ENCODE measurements around the gene C2orf42. TPM values are rescaled to one million over a fixed set of nuclear protein-coding genes. Genes with fewer than 3 reads are reported as not detected.
"Not testable (repeated sequence)": the region's sequence is repeated elsewhere in the genome, so short reads cannot be mapped to it uniquely, and the experiment has no call there.

Gene C2orf42
- total RNA-seq, 4 donors from 2014 or later: 14.4 to 18.6 (median 16.1) TPM

- WGBS, 2 donors: 75 to 85% methylated on average over 10 of the region's 10 CpGs
- peaks cover 0 to 58% (median 30%) of the 10 kb centered on the region in 4 donors for H3K4me1 ChIP-seq
- H3K4me3 ChIP-seq: no peak overlapping the region
- no peaks in the 10 kb centered on the region for H3K36me3 ChIP-seq
- no peaks in the 10 kb centered on the region for H3K27me3 ChIP-seq
- peak overlapping the region; percentile 80 to 97 (median 85) for H3K27ac ChIP-seq
- H3K9me3 ChIP-seq: no peaks in the 10 kb centered on the region
- no peak for TF ChIP-seq CTCF (IDR thresholded peaks at IDR 0.05)
- no peak for TF ChIP-seq POLR2A (IDR thresholded peaks at IDR 0.05)
- no peak for TF ChIP-seq EP300 (IDR thresholded peaks at IDR 0.05)
- no peak for DNase-seq (ENCODE audit: low spot score in 2 of 2)
These were observed 57.1 kb downstream of the C2orf42 start for GRCh38 chr2:70133491-70134322.

GRCh38 chr2:70133127-70133452 lies 57.7 kb downstream of the C2orf42 start:
- no peak for TF ChIP-seq CTCF (IDR thresholded peaks at IDR 0.05)
- no peak for TF ChIP-seq POLR2A (IDR thresholded peaks at IDR 0.05)
- no peak for TF ChIP-seq EP300 (IDR thresholded peaks at IDR 0.05)
- Histone ChIP-seq H3K36me3 (no peaks in the 10 kb centered on the region), H3K27me3 (no peaks in the 10 kb centered on the region), H3K27ac (peak overlapping the region; percentile 80 to 97 (median 85)), H3K9me3 (no peaks in the 10 kb centered on the region), H3K4me1 (peaks cover 0 to 60% (median 31%) of the 10 kb centered on the region in 4 donors), H3K4me3 (peak overlapping the region in 3 of 4 donors; percentile 29 to 45 (median 37))
- WGBS, 2 donors: 59 to 67% methylated on average over 1 of the region's 1 CpG
- DNase-seq (ENCODE audit: low spot score in 2 of 2): no peak

- H3K9me3 ChIP-seq: no peaks in the 10 kb centered on the region
- 2 to 6% methylated on average over 8 of the region's 8 CpGs for WGBS, 2 donors
- no peaks in the 10 kb centered on the region for H3K27me3 ChIP-seq
- DNase-seq (ENCODE audit: low spot score in 2 of 2): peak in 1 of 2 donors; percentile 74
- H3K27ac ChIP-seq: peak overlapping the region; percentile 80 to 97 (median 85)
- TF ChIP-seq POLR2A (IDR thresholded peaks at IDR 0.05): peak in 1 of 2 donors; percentile 37
- peak in 1 of 2 donors; percentile 80 for TF ChIP-seq EP300 (IDR thresholded peaks at IDR 0.05)
- TF ChIP-seq CTCF (IDR thresholded peaks at IDR 0.05): no peak
- H3K4me3 ChIP-seq: peak overlapping the region; percentile 18 to 45 (median 33)
- H3K4me1 ChIP-seq: peaks cover 0 to 66% (median 35%) of the 10 kb centered on the region in 4 donors
- no peaks in the 10 kb centered on the region for H3K36me3 ChIP-seq
These were observed 58.3 kb downstream of the C2orf42 start for GRCh38 chr2:70132244-70133126.

GRCh38 chr2:70131344-70132143 lies 59.3 kb downstream of the C2orf42 start:
- 74 to 82% methylated on average over 17 of the region's 17 CpGs for WGBS, 2 donors
- peak overlapping the region; percentile 80 to 97 (median 85) for H3K27ac ChIP-seq
- H3K36me3 ChIP-seq; H3K9me3 ChIP-seq; H3K27me3 ChIP-seq; DNase-seq (ENCODE audit: low spot score in 2 of 2): not testable (repeated sequence)
- peaks cover 0 to 68% (median 40%) of the 10 kb centered on the region in 4 donors for H3K4me1 ChIP-seq
- H3K4me3 ChIP-seq: peak overlapping the region in 3 of 4 donors; percentile 18 to 45 (median 37)

- TF ChIP-seq CTCF (IDR thresholded peaks at IDR 0.05) (no peak), POLR2A (IDR thresholded peaks at IDR 0.05) (no peak), EP300 (IDR thresholded peaks at IDR 0.05) (no peak)
- Histone ChIP-seq H3K4me3 (no peak overlapping the region), H3K4me1 (peaks cover 0 to 61% (median 47%) of the 10 kb centered on the region in 4 donors), H3K9me3 (no peaks in the 10 kb centered on the region), H3K27ac (peak overlapping the region in 1 of 4 donors; percentile 26), H3K27me3 (no peaks in the 10 kb centered on the region), H3K36me3 (no peaks in the 10 kb centered on the region)
- 42 to 44% methylated on average over 1 of the region's 1 CpG for WGBS, 2 donors
- DNase-seq (ENCODE audit: low spot score in 2 of 2): no peak
These were observed 62.8 kb downstream of the C2orf42 start for GRCh38 chr2:70128005-70128404.
